Measurements from ENCODE around the gene SPHK2. TPM values are rescaled to one million over a fixed set of nuclear protein-coding genes. Genes with fewer than 3 reads are reported as not detected.
A peak's percentile ranks its signal among the peaks of the same experiment; 100 is the strongest.

The SPHK2 gene
- total and polyA plus RNA-seq, 2 of the 8 experiments (the other 6 are each of a cell fraction or from before 2014, with no cell fraction given) = 43.9 to 60.9 TPM

GRCh38 chr19:48618916-48619691 lies at the start of gene SPHK2, which contains the start of gene RPL18 (continued):
- TF ChIP-seq RBBP5 (IDR thresholded peaks at IDR 0.05; ENCODE audit: borderline replicate concordance, low read depth, low read length) = peak; percentile 88
- no peak for TF ChIP-seq ZNF274 (IDR thresholded peaks at IDR 0.05; ENCODE audit: borderline replicate concordance, extremely low read depth, low read length)
- TF ChIP-seq SUZ12 (IDR thresholded peaks at IDR 0.05; ENCODE audit: low read length) = no peak
- peak; percentile 95 to 99 for TF ChIP-seq POLR2A (IDR thresholded peaks at IDR 0.05; ENCODE audit: control extremely low read depth in 1 of 2, low read depth in 2 of 2, low read length in 2 of 2)
- TF ChIP-seq KDM4A (IDR thresholded peaks at IDR 0.05; ENCODE audit: low read depth, low read length, severe bottlenecking) = peak; percentile 100
- peak; percentile 36; the same call in 1 of the 2 replicates for TF ChIP-seq JUND (IDR thresholded peaks at IDR 0.05; ENCODE audit: low read length)
- no peak for TF ChIP-seq SAP30 (IDR thresholded peaks at IDR 0.05; ENCODE audit: insufficient read depth, insufficient replicate concordance, low read length)
- TF ChIP-seq NRF1 (IDR thresholded peaks at IDR 0.05; ENCODE audit: low read depth, low read length) = no peak
- TF ChIP-seq SIN3A (conservative IDR thresholded peaks at IDR 0.05 in 1 of 2, IDR thresholded peaks at IDR 0.05 in 1 of 2; ENCODE audit: low read depth in 1 of 2, low read length in 2 of 2) = peak; percentile 76 to 94
- TF ChIP-seq CREB1 (IDR thresholded peaks at IDR 0.05) = peak; percentile 98
- TF ChIP-seq TBP (IDR thresholded peaks at IDR 0.05; ENCODE audit: low read depth, low read length) = peak; percentile 98
- no peak for TF ChIP-seq RFX5 (IDR thresholded peaks at IDR 0.05; ENCODE audit: borderline replicate concordance, low read depth, low read length)
- no peak for TF ChIP-seq CTBP2 (IDR thresholded peaks at IDR 0.05; ENCODE audit: borderline replicate concordance, insufficient read depth, insufficient read length, low read length)
- TF ChIP-seq SP4 (IDR thresholded peaks at IDR 0.05; ENCODE audit: low read length) = peak; percentile 92; the same call in 1 of the 2 replicates
- TF ChIP-seq KDM5A (IDR thresholded peaks at IDR 0.05; ENCODE audit: low read length) = peak; percentile 14; the same call in 1 of the 2 replicates
- TF ChIP-seq CEBPB (IDR thresholded peaks at IDR 0.05; ENCODE audit: low read depth, low read length) = no peak
- TF ChIP-seq TAF7 (optimal IDR thresholded peaks at IDR 0.05; ENCODE audit: borderline replicate concordance, low read depth, low read length) = peak; percentile 99
- 0 out of 4 replicates have a peak, but pooled peaks have one; percentile 14 to 99 for TF ChIP-seq HDAC2 (IDR thresholded peaks at IDR 0.05; ENCODE audit: borderline replicate concordance in 1 of 2, low read depth in 2 of 2, low read length in 2 of 2)
- peak; percentile 99 for TF ChIP-seq SP2 (IDR thresholded peaks at IDR 0.05; ENCODE audit: low read length)
- TF ChIP-seq SP1 (IDR thresholded peaks at IDR 0.05; ENCODE audit: low read depth, low read length) = peak; percentile 73
- no peak for TF ChIP-seq KDM1A (IDR thresholded peaks at IDR 0.05; ENCODE audit: borderline replicate concordance, low read length)
- TF ChIP-seq PHF8 (conservative IDR thresholded peaks at IDR 0.05; ENCODE audit: low read depth, low read length) = peak; percentile 94
- no peak for TF ChIP-seq HDAC6 (IDR thresholded peaks at IDR 0.05; ENCODE audit: low read depth, low read length)
- peak; percentile 49; the same call in 1 of the 2 replicates for TF ChIP-seq GABPA (IDR thresholded peaks at IDR 0.05; ENCODE audit: borderline replicate concordance, insufficient read depth, low read length)
- peak; percentile 99 for TF ChIP-seq TAF1 (IDR thresholded peaks at IDR 0.05; ENCODE audit: low read depth, low read length)

Data from H1 (cell line).